ENCODE measurements around the gene FOXI1.

- TF ChIP-seq POLR2AphosphoS5 (IDR thresholded peaks at IDR 0.05) (no peak), CTCF (IDR thresholded peaks at IDR 0.05) (no peak), POLR2A (IDR thresholded peaks at IDR 0.05) (no peak), EP300 (IDR thresholded peaks at IDR 0.05) (no peak)
Measured at GRCh38 chr5:170057311-170057710, 48.4 kb upstream of the FOXI1 start.

Measured in gastroesophageal sphincter (tissue), 3 donors.